GM13977 (cell line): ENCODE measurements around the gene ATF7.

ENCODE experiments used
- DNase-seq: peaks from one replicate; pipeline ENCODE4 v3.0.0; 2012; ENCODE audit warnings: low spot score
- in situ Hi-C: fragments of 300-500 bp; cut with MboI; formaldehyde crosslinking; loops from one replicate; pipeline ENCODE4 v1.12.0; 2022; ENCODE audit warnings: low sequenced_read_pairs, low pct_unique_long_range_greater_than_20kb, mixed read lengths, inconsistent platforms; ENCODE audit not compliant: unreplicated experiment
- TF ChIP-seq, protein P1 (sequence below): IDR thresholded peaks from 2 replicates; pipeline ENCODE4 v1.5.1; 2012; ENCODE audit warnings: mild to moderate bottlenecking, control low read depth; ENCODE audit not compliant: insufficient read depth; ENCODE audit errors: extremely low read depth, missing control alignments

Gene ATF7

DNA sequence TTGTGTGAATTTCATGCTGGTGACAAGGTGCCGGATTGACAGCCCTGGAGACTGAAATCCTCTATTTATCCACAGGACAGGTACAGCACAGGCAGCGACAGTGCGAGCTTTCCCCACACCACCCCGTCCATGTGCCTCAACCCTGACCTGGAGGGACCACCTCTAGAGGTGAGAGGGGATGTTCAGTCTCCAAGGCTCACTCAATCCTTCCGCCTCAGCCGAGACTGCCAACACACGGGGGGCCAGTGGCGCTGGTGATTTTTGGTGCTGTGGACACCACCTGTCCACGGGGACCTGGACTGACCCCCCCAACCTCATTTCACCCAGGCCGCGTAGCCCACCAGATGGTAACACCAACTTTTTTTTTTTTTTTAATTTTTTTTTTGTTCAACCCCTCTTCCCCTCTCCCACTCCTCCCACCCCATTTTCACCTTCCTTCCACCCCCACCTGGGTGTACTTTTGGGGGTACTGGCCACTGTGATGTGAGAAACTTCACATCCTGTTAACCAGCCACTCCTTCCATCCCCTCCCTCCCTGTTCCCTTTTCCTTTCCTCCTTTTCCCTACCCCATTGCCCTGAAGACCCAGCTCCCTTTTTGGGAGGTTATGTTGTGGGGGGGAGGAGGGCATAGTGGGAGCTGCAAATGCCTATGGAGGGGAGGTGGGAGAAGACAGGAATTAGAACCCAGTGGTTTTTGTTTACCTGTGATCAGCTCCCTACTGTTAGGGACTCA lies 161.3 kb downstream of the ATF7 start:
- TF ChIP-seq, protein P1, sequence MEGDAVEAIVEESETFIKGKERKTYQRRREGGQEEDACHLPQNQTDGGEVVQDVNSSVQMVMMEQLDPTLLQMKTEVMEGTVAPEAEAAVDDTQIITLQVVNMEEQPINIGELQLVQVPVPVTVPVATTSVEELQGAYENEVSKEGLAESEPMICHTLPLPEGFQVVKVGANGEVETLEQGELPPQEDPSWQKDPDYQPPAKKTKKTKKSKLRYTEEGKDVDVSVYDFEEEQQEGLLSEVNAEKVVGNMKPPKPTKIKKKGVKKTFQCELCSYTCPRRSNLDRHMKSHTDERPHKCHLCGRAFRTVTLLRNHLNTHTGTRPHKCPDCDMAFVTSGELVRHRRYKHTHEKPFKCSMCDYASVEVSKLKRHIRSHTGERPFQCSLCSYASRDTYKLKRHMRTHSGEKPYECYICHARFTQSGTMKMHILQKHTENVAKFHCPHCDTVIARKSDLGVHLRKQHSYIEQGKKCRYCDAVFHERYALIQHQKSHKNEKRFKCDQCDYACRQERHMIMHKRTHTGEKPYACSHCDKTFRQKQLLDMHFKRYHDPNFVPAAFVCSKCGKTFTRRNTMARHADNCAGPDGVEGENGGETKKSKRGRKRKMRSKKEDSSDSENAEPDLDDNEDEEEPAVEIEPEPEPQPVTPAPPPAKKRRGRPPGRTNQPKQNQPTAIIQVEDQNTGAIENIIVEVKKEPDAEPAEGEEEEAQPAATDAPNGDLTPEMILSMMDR = no peak
- in situ Hi-C loops = no loop called here
- DNase-seq = no peak

DNA sequence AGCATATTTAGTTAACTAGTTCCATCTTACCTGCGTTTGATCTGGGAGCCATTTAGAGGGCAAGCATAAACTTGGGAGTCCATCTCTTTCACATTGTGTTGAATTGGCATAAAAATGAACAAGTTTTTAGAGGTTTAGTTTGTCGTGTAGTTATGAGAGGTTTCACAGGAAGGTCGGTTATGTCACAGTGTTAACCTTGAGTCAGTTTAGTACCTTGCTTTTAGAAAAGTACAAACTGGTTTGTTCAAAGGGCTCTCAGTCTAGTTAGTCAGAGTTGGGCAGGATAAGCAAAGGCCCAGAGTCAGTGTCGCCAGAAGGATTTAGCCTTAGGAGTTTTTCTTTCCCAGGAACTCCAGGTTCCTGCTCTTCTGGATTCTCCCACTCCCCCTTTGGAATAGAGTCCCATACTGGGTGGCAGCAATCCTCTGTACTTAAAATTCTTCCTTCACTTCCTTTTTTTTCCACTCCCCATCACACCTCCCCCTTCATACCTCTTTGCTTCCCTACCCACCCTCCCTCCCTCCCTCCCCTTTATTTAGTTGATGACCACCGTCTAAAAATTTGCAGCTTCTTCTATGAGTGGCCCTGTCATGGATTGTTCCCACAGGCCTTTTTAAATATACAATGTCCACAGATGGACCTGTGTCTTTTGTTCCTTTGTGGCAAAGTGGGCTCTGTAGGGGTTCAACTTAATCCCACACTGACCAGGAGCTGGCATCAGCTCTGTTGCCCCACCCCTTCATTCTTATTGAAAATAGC lies 162.2 kb downstream of the ATF7 start:
- DNase-seq = no peak
- in situ Hi-C loops = no loop called here
- TF ChIP-seq, protein P1 = no peak

DNA sequence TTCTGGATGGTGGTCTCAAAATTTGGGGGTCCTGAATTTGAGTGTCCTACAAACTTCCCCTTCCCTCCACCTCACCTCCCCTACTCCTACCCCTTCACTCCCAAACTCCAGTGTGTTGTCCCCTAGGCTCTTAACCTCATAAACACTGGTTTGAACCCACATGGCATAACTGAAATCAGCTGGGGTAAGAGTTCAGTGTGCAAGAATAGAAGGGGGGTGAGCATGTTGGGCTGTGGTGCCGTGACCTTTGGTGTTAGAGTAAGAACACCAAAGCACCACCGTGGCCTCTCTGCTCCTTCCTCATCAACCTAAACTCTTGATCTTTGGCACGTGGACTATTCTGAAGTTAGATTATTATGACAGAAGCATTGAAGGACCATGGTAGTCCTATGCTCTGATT lies 163.2 kb downstream of the ATF7 start:
- DNase-seq = no peak
- TF ChIP-seq, protein P1 = no peak
- in situ Hi-C loops = no loop called here

DNA sequence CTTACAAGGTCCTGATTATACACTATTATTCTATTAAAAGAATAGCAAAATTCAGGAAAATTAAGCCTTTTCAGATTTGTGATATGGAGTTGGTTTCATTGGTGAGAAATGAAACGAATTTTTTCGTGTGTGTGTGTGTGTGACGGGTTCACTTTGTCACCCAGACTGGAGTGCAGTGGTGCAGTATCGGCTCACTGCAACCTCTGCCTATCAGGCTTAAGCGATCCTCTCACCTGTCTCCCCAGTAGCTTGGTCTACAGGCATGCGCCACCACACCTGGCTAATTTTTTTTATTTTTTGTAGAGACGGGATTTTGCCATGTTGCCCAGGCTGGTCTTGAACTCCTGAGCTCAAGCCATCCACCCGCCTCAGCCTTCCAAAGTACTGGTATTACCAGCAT lies 164.6 kb downstream of the ATF7 start:
- no peak for DNase-seq
- in situ Hi-C loops = no loop called here
- TF ChIP-seq, protein P1 = no peak

DNA sequence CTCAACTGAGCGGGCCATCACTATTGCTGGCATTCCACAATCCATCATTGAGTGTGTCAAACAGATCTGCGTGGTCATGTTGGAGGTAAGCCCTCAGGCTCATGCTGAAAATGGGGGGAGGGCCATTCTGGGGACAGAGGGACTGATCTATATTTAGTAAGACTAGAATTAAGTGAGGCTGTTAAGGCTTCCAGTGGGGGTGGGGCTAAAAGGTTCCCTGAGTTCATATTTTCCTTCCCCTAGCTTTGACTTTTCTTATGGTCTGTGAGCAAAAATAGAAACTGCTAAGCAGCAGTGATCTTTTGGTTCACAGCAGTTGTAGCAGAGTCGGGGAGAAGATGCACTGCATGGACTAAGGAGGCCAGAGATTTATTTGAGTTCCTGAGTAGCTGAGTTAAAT lies 165.1 kb downstream of the ATF7 start:
- in situ Hi-C loops = no loop called here
- TF ChIP-seq, protein P1 = no peak
- DNase-seq = no peak

DNA sequence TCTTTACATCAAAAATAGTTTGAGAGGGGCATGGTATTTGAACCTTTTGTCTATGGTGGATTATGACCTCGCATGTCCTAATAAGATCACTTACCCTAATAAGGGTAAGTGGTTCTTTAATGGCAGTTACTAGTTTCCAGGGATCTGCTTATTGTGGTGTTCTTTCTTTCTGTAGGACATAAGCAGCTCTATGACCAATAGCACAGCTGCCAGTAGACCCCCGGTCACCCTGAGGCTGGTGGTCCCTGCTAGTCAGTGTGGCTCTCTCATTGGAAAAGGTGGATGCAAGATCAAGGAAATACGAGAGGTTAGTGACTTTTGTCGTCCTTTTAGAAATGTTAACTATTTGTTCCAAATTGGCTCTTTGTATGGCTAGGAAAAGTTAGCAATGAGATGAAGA lies 167.1 kb downstream of the ATF7 start:
- no peak for DNase-seq
- TF ChIP-seq, protein P1 = no peak
- in situ Hi-C loops = no loop called here
